T-cell (primary cell): ENCODE data around the gene RDM1. TPM values are rescaled to one million over a fixed set of nuclear protein-coding genes. Genes with fewer than 3 reads are reported as not detected.
A peak's percentile ranks its signal among the peaks of the same experiment; 100 is the strongest.

ENCODE experiments used
- ATAC-seq, 4 experiments: fragments of 200-7000 bp in 3 of 4; fragments of 150-1000 bp in 1 of 4; cut with Tn5 transposase; replicated peaks in 1 of 4; 1 replicate in 3 of 4; 2 replicates in 1 of 4; pipeline ENCODE4 v1.10.0; 2021; ENCODE audit warnings: moderate library complexity in 3 of 4, mild to moderate bottlenecking in 2 of 4, moderate number of reproducible peaks in 1 of 4
- CTCF ChIA-PET, 2 donors: fragments of 300-600 bp; sonication (Branson Sonifier 250); formaldehyde crosslinking; loops; one replicate each; lab custom pipeline; 2022; ENCODE audit warnings: antibody characterized with exemption in 2 of 2; lab: Charles Lee
- POLR2A ChIA-PET, 2 donors: fragments of 300-600 bp; sonication (Branson Sonifier 250); formaldehyde crosslinking; loops; one replicate each; lab custom pipeline; 2022; ENCODE audit warnings: antibody characterized with exemption in 2 of 2; lab: Charles Lee
- DNase-seq, 35 experiments: peaks; one replicate each; pipeline versions ENCODE4 v3.0.0 to v3.0.0-alpha.2; 2013 to 2023
- H3K27ac ChIP-seq: one replicate; pipeline ENCODE4 v1.5.1; 2013; ENCODE audit warnings: low read length
- H3K27me3 ChIP-seq, 2 experiments: replicated peaks in 1 of 2; 1 replicate in 1 of 2; 2 replicates in 1 of 2; pipeline versions ENCODE4 v1.6.1 to v1.7.0; 2013; ENCODE audit warnings: low read length in 1 of 2, mixed read lengths in 1 of 2; ENCODE audit not compliant: control insufficient read depth in 2 of 2, insufficient read depth in 2 of 2; ENCODE audit errors: extremely low read depth in 1 of 2
- H3K36me3 ChIP-seq, 2 donors: 1 replicate in 1 of 2; 2 replicates in 1 of 2; pipeline versions ENCODE4 v1.6.1 to v1.7.0; 2013; ENCODE audit warnings: low read length in 1 of 2; ENCODE audit not compliant: control insufficient read depth in 2 of 2, insufficient read depth in 1 of 2; ENCODE audit errors: extremely low read depth in 1 of 2
- H3K4me1 ChIP-seq, 2 experiments: 1 replicate in 1 of 2; 2 replicates in 1 of 2; pipeline versions ENCODE4 v1.6.1 to v1.7.0; 2013; ENCODE audit warnings: low read length in 2 of 2, mixed read lengths in 1 of 2; ENCODE audit not compliant: insufficient read depth in 2 of 2, control insufficient read depth in 1 of 2; ENCODE audit errors: extremely low read depth in 1 of 2
- H3K4me3 ChIP-seq, 2 donors: 1 replicate in 1 of 2; 2 replicates in 1 of 2; pipeline versions ENCODE4 v1.5.1 to v1.7.0; 2013; ENCODE audit warnings: mild to moderate bottlenecking in 2 of 2, low read length in 1 of 2, moderate library complexity in 1 of 2; ENCODE audit not compliant: control insufficient read depth in 1 of 2; ENCODE audit errors: extremely low read depth in 1 of 2
- H3K9me3 ChIP-seq: 2 replicates; pipeline ENCODE4 v1.7.0; 2013
- H3K27ac Mint-ChIP-seq, 2 donors: one replicate each; pipeline ENCODE4 v1.8.0; 2020 to 2021; ENCODE audit warnings: mild to moderate bottlenecking in 2 of 2, mixed read lengths in 2 of 2
- H3K27me3 Mint-ChIP-seq, 2 donors: one replicate each; pipeline ENCODE4 v1.8.0; 2021 to 2022; ENCODE audit warnings: mixed read lengths in 2 of 2
- H3K36me3 Mint-ChIP-seq: one replicate; pipeline ENCODE4 v1.8.0; 2021; ENCODE audit warnings: mixed read lengths
- H3K4me1 Mint-ChIP-seq, 3 donors: one replicate each; pipeline ENCODE4 v1.8.0; 2020 to 2022; ENCODE audit warnings: mixed read lengths in 3 of 3, mild to moderate bottlenecking in 1 of 3
- H3K4me3 Mint-ChIP-seq, 3 donors: one replicate each; pipeline ENCODE4 v1.8.0; 2020 to 2022; ENCODE audit warnings: mild to moderate bottlenecking in 3 of 3, mixed read lengths in 3 of 3, moderate library complexity in 3 of 3
- H3K9me3 Mint-ChIP-seq, 3 donors: one replicate each; pipeline ENCODE4 v1.8.0; 2020 to 2022; ENCODE audit warnings: mixed read lengths in 3 of 3
- WGBS: methylation state at CpG from one replicate; pipeline ENCODE4 v1.1.5; 2013; ENCODE audit warnings: missing lambda C conversion rate; ENCODE audit not compliant: insufficient coverage; 5-methylcytosine and 5-hydroxymethylcytosine counted together
- total RNA-seq, 35 experiments: library from RNA in 6 of 35; stranded (reverse) in 6 of 35; fragments of 120-200 nt in 1 of 35; gene quantifications; one replicate each; pipeline versions ENCODE4 v1.2.1 to v1.2.4 and lab custom pipeline; 2013 to 2026

RDM1 gene
- total RNA-seq, 5 donors from 2014 or later (not counting 1 experiment from before 2014, with no cell fraction given), result 0.40 to 1.5 (median 0.83) TPM

DNA sequence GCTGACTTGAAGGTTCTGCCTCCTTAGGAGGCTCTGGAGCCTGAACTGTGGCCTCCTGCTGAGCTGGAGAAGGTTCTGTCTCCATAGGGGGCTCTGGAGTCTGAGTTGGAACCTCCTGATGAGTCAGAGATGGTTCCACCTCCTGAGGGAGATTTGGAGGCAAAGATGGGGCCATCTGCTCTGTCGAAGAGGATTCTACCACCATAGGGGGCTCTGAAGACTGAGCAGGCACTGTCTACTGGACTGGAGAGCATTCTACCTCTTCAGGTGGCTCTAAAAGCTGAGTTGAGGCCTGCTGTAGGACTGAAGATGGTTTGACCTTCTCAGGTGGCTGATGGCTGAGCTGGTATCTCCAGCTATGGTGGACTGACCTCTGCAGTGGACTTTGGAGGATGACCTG lies 16.2 kb downstream of the RDM1 start:
- Mint-ChIP-seq H3K4me1 (peaks cover 0 to 27% (median 16%) of the 10 kb centered on the region in 3 donors), H3K27me3 (no peaks in the 10 kb centered on the region), H3K4me3 (no peak overlapping the region), H3K9me3 (no peaks in the 10 kb centered on the region), H3K27ac (no peak overlapping the region), H3K36me3 (no peaks in the 10 kb centered on the region)
- 75% methylated on average over 1 of the region's 1 CpG for WGBS
- ChIA-PET CTCF (no interaction called here), POLR2A (no interaction called here)
- no peak overlapping the region for H3K4me3 ChIP-seq
- no peaks in the 10 kb centered on the region for H3K36me3 ChIP-seq
- H3K27ac ChIP-seq, result no peak overlapping the region
- DNase-seq, result no peak
- ATAC-seq, result no peak
- H3K4me1 ChIP-seq, result peaks cover 0 to 20% of the 10 kb centered on the region in 2 experiments
- H3K9me3 ChIP-seq, result no peaks in the 10 kb centered on the region
- no peaks in the 10 kb centered on the region for H3K27me3 ChIP-seq

DNA sequence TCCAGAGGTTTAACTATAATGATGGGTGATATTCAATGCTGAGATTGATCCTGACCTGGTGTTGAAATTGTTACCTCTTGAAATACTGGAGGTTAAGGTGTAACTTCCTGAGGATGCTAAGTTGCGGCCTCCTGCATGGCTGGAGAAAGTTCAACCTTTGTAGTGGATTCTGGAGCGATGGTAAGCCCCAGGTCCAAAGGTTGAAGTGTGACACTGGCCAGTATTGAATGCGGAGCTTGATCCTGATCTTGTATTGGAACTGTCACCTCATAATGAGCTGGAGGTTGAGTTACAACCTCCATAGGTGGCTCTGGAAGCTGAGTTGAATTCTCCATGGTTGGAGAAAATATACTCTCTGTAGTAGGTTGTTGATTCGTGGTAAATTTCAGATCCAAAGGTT lies 17.0 kb downstream of the RDM1 start:
- no peak overlapping the region for H3K27ac ChIP-seq
- WGBS, result 60% methylated on average over 3 of the region's 4 CpGs
- DNase-seq (no peak), ATAC-seq (no peak)
- Mint-ChIP-seq H3K9me3 (no peaks in the 10 kb centered on the region), H3K36me3 (no peaks in the 10 kb centered on the region), H3K4me3 (no peak overlapping the region), H3K27me3 (no peaks in the 10 kb centered on the region), H3K27ac (no peak overlapping the region), H3K4me1 (peaks cover 0 to 28% (median 16%) of the 10 kb centered on the region in 3 donors)
- ChIA-PET CTCF (no interaction called here), POLR2A (no interaction called here)
- H3K4me1 ChIP-seq, result peaks cover 0 to 20% of the 10 kb centered on the region in 2 experiments
- no peaks in the 10 kb centered on the region for H3K27me3 ChIP-seq
- H3K9me3 ChIP-seq, result no peaks in the 10 kb centered on the region
- no peak overlapping the region for H3K4me3 ChIP-seq
- no peaks in the 10 kb centered on the region for H3K36me3 ChIP-seq

DNA sequence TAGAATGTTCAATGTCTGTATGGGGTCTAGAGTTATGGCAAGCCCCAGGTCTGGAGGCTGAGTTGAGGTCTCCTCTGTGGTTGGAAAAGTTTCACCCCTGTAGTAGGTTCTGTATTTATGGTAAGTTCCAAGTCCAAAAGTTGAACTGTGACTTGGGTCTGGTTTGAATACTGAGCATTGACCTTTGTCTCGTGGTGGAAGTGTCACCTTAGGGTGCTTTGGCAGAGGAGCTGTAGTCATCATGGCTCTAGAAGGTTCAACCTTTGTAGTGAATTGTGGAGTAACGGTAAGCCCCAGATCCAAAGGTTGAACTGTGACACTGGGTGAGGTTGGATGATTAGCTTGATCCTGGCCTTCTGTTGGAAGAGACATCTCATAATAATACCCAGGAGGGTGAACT lies 17.6 kb downstream of the RDM1 start:
- DNase-seq, result no peak
- Mint-ChIP-seq H3K4me1 (peaks cover 0 to 24% (median 16%) of the 10 kb centered on the region in 3 donors), H3K27me3 (no peaks in the 10 kb centered on the region), H3K36me3 (no peaks in the 10 kb centered on the region), H3K4me3 (no peak overlapping the region), H3K9me3 (no peaks in the 10 kb centered on the region), H3K27ac (no peak overlapping the region)
- ChIA-PET POLR2A (no interaction called here), CTCF (no interaction called here)
- Histone ChIP-seq H3K9me3 (no peaks in the 10 kb centered on the region), H3K27me3 (no peaks in the 10 kb centered on the region), H3K4me3 (no peak overlapping the region), H3K27ac (no peak overlapping the region), H3K4me1 (peaks cover 0 to 20% of the 10 kb centered on the region in 2 experiments), H3K36me3 (no peaks in the 10 kb centered on the region)
- 73% methylated on average over 1 of the region's 2 CpGs for WGBS
- no peak for ATAC-seq

GRCh38 chr17:35912339-35912912 lies 18.1 kb downstream of the RDM1 start:
- ChIA-PET CTCF (no interaction called here), POLR2A (no interaction called here)
- Histone ChIP-seq H3K9me3 (no peaks in the 10 kb centered on the region), H3K4me3 (no peak overlapping the region), H3K4me1 (peaks cover 0 to 20% of the 10 kb centered on the region in 2 experiments), H3K27me3 (no peaks in the 10 kb centered on the region), H3K36me3 (no peaks in the 10 kb centered on the region), H3K27ac (no peak overlapping the region)
- DNase-seq (no peak), ATAC-seq (no peak)
- no peaks in the 10 kb centered on the region for H3K9me3 Mint-ChIP-seq
- H3K36me3 Mint-ChIP-seq, result no peaks in the 10 kb centered on the region
- H3K4me1 Mint-ChIP-seq, result peaks cover 0 to 24% (median 19%) of the 10 kb centered on the region in 3 donors
- 100% methylated on average over 3 of the region's 3 CpGs for WGBS
- H3K27me3 Mint-ChIP-seq, result no peaks in the 10 kb centered on the region
- H3K4me3 Mint-ChIP-seq, result no peak overlapping the region
- H3K27ac Mint-ChIP-seq, result peak overlapping the region in 1 of 2 donors; percentile 2

GRCh38 chr17:35909408-35909807 lies 21.2 kb downstream of the RDM1 start:
- POLR2A ChIA-PET, result no interaction called here
- WGBS, result 100% methylated on average over 2 of the region's 3 CpGs

DNA sequence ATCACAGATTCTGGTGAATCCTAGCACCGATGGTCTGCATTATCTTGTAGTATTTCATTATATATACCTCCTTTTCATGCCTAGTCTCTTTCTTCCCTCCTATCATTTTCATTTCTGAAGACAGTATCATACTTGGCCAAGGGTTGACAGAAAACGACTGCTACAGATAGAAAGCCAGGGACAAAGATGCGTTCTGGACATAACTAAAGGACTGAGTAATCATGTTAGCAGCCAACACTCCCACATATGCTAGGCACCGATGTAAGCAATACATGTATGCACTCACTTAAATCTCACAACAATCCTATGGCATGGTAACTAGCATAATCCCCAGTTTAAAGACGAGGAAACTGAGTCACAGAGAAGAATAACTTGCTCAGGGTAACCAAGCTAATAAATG lies 22.9 kb downstream of the RDM1 start:
- Mint-ChIP-seq H3K36me3 (no peaks in the 10 kb centered on the region), H3K27ac (no peak overlapping the region), H3K9me3 (no peaks in the 10 kb centered on the region), H3K27me3 (no peaks in the 10 kb centered on the region), H3K4me1 (peaks cover 0 to 12% (median 12%) of the 10 kb centered on the region in 3 donors), H3K4me3 (no peak overlapping the region)
- no peak overlapping the region for H3K27ac ChIP-seq
- no peaks in the 10 kb centered on the region for H3K36me3 ChIP-seq
- ChIA-PET CTCF (interaction anchor here in 1 of 2 donors (0.5 kb wide), 1 partner anchor 1451 kb away, joined by 3 read pairs; no protein-coding TSS in a partner anchor), POLR2A (interaction anchor here in 1 of 2 donors (0.6 kb wide), 1 partner anchor 949 kb away, joined by 10 read pairs; no protein-coding TSS in a partner anchor)
- ATAC-seq (no peak), DNase-seq (no peak)
- no peak overlapping the region for H3K4me3 ChIP-seq
- H3K9me3 ChIP-seq, result no peaks in the 10 kb centered on the region
- WGBS, result 90% methylated on average over 4 of the region's 5 CpGs
- H3K27me3 ChIP-seq, result no peaks in the 10 kb centered on the region
- H3K4me1 ChIP-seq, result peaks cover 0 to 8% of the 10 kb centered on the region in 2 experiments

More at GRCh38 chr17:35909408-35909807, 21.2 kb downstream of the RDM1 start:
- no peaks in the 10 kb centered on the region for H3K9me3 ChIP-seq
- peaks cover 0 to 15% of the 10 kb centered on the region in 2 experiments for H3K4me1 ChIP-seq
- Mint-ChIP-seq H3K9me3 (no peaks in the 10 kb centered on the region), H3K27ac (no peak overlapping the region), H3K4me1 (peaks cover 0 to 18% (median 17%) of the 10 kb centered on the region in 3 donors), H3K4me3 (no peak overlapping the region), H3K27me3 (no peaks in the 10 kb centered on the region), H3K36me3 (no peaks in the 10 kb centered on the region)
- H3K27ac ChIP-seq, result no peak overlapping the region
- H3K36me3 ChIP-seq, result no peaks in the 10 kb centered on the region
- H3K27me3 ChIP-seq, result no peaks in the 10 kb centered on the region
- DNase-seq (no peak), ATAC-seq (no peak)
- CTCF ChIA-PET, result interaction anchor here in 1 of 2 donors (0.6 kb wide), 1 partner anchor 56 kb away, joined by 3 read pairs; no protein-coding TSS in a partner anchor
- H3K4me3 ChIP-seq, result no peak overlapping the region
